Cardiac fibroblast (primary cell): ENCODE data around the gene ZCWPW1.

Experiments used
- DNase-seq, 2 donors: peaks; one replicate each; pipeline versions ENCODE4 v3.0.0 to v3.0.0-alpha.2; 2010; ENCODE audit warnings: low read depth in 2 of 2
- H3K4me3 ChIP-seq, 2 donors: replicated peaks in 1 of 2; 1 replicate in 1 of 2; 2 replicates in 1 of 2; pipeline ENCODE4 v1.5.1; 2011; ENCODE audit warnings: low read depth in 2 of 2, low read length in 2 of 2, mild to moderate bottlenecking in 2 of 2, moderate library complexity in 1 of 2
- TF ChIP-seq, protein P1 (sequence below): IDR thresholded peaks from one replicate; pipeline ENCODE4 v1.5.1; 2011; ENCODE audit warnings: low read depth, mild to moderate bottlenecking, low read length, inconsistent platforms

Gene ZCWPW1, protein sequence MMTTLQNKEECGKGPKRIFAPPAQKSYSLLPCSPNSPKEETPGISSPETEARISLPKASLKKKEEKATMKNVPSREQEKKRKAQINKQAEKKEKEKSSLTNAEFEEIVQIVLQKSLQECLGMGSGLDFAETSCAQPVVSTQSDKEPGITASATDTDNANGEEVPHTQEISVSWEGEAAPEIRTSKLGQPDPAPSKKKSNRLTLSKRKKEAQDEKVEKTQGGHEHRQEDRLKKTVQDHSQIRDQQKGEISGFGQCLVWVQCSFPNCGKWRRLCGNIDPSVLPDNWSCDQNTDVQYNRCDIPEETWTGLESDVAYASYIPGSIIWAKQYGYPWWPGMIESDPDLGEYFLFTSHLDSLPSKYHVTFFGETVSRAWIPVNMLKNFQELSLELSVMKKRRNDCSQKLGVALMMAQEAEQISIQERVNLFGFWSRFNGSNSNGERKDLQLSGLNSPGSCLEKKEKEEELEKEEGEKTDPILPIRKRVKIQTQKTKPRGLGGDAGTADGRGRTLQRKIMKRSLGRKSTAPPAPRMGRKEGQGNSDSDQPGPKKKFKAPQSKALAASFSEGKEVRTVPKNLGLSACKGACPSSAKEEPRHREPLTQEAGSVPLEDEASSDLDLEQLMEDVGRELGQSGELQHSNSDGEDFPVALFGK

DNA sequence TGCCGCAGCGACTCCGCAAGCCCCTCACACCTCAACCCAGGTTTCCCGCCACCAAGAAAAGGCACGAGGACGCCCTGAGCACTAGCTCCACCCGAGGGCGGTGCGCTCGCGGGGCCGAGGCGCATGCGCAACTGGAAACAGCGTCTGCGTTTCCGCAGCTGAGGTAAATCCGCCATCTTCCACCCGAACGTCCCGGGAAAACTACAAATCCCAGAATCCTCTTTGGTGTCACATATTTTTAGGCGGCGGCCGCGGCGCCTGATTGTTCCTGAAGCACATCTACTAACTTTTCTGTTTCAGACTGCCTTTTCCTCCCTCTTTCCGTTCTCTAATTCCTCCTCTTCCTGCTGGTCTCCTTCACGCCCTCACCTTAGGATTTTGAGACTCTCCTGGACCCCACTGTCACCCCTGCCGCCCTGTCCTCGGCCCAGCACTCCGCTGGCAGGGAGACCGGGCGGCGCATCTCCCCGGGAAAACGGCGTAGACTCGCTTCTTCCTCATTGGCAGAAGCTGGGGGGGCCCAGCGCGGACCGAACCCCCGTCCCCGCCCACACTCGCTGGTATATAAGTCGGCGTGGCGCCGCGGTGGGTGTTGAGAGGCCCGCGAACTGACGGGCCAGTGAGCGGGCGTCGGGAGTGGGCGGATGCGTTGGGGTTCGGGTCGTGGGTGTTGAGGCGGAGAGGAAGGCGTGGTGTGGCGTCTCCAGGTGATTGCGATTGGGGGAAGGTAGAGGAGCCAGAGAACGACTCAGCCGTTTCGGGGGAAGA is at the start of gene ZCWPW1:
Gene ZCWPW1 (minus strand): TSS at position 505 of the 768 bp plus-strand sequence. CDS start 8,054 bp downstream, outside the sequence.
- peak; percentile 98 to 99 for DNase-seq
- TF ChIP-seq, protein P1, sequence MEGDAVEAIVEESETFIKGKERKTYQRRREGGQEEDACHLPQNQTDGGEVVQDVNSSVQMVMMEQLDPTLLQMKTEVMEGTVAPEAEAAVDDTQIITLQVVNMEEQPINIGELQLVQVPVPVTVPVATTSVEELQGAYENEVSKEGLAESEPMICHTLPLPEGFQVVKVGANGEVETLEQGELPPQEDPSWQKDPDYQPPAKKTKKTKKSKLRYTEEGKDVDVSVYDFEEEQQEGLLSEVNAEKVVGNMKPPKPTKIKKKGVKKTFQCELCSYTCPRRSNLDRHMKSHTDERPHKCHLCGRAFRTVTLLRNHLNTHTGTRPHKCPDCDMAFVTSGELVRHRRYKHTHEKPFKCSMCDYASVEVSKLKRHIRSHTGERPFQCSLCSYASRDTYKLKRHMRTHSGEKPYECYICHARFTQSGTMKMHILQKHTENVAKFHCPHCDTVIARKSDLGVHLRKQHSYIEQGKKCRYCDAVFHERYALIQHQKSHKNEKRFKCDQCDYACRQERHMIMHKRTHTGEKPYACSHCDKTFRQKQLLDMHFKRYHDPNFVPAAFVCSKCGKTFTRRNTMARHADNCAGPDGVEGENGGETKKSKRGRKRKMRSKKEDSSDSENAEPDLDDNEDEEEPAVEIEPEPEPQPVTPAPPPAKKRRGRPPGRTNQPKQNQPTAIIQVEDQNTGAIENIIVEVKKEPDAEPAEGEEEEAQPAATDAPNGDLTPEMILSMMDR: no peak

DNA sequence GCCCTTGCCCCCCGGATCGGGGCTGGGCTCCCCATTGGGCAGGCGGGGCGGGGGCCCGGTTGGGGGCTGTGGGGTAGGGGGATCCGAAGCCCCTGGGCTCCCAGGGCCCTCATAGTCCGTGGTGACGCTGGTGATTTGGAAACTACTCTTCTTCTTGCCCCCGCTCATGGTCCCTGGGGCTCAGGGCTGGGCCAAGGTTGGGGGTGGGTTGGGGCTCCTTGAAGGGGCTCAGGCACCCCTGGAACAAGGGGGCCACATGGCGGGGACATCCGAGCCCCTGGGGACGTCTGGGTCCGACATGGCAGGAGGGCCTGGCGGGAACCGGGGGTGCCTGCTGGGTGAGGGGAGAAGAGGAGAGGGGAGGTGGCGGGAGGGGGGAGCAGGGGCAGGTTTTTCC is 49.4 kb upstream of the ZCWPW1 start:
- DNase-seq: no peak
- TF ChIP-seq, protein P1: no peak

More for the DNA sequence above, at the start of gene ZCWPW1:
- peak within 1 kb of the TSS; percentile 84 to 87 for H3K4me3 ChIP-seq

DNA sequence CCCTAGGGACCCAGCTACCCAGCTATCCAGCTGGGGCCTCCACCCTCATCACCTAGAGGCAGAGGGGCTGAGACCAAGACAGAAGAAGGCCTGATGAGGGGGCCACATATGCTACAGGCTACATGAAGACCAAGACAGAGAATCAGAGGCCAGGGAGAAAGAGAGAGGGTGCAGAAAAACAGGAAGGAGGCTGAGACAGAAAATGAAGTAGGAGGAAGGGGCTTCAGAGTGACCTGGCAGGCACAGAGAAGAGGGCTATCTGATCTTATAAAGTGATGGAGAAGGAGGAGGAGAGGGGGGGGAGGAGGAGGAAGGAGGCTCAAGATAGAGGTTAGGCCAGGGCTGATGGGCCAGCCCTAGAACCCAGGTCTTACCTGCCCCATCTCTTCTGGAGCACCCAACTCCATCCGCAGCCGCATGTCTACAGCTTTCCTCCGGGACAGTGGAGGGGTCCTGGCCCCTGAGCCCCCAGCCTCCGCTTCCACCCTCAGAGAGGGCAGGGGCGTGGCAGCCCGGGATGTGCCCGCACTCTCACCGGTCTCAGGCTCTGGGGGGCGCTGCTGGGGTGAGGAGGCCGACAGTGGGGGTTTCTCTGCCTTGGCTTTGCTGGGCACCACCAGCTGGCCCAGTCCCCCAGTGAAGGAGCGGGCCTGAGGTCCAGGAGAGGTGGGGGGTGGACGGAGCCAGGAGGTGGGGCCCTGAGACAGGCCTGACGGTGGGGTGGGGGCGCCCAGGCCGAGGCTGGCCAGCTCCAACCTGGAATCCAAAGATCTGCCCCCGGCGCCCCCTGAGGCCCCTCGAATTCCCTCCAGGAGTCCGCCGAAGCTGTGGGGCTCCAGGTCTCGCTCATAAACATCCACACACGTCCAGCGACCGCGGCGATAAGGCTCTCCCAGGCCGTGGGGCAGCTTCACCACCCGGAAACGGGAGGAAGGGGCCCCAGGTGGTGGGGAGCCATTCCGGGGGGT is 48.7 kb upstream of the ZCWPW1 start:
- no peak for DNase-seq
- TF ChIP-seq, protein P1: peak; percentile 33
- peak overlapping the region; percentile 90 to 97 for H3K4me3 ChIP-seq

More for the DNA sequence above, 49.4 kb upstream of the ZCWPW1 start:
- peak overlapping the region; percentile 90 to 97 for H3K4me3 ChIP-seq

DNA sequence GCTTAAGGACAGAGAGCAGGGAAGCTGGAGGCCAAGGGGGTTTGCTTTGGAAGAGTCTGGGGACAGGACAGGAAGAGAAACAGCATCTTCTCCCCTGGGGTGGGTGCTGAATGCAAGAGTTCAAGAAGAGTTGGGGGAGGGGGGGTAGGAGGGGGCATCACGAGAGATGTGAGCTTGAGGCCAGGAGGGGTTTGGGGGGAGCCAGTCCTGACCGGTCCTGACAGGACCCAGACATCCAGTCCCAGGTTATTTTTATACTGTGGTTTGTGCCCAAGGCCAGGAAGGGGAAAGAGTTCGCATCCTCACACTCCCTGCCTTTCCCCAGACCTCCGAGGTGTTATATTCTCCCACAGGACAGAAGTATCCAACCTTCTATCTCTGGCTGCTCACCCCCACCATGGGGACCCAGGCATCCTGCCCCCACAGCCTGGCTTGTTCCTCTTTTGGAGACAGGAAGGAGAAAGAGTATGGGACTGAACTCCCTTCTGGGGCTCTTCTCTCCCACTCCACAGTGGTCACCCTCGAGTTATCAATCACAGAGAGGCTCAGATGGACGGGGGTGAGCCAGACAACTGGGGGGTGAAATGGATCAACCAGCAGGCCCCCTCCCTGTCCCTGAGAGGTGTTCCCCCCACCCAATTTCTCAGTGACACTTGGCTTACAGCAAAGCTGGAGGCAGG is 47.7 kb upstream of the ZCWPW1 start:
- TF ChIP-seq, protein P1: no peak
- peak overlapping the region; percentile 90 to 97 for H3K4me3 ChIP-seq
- no peak for DNase-seq

DNA sequence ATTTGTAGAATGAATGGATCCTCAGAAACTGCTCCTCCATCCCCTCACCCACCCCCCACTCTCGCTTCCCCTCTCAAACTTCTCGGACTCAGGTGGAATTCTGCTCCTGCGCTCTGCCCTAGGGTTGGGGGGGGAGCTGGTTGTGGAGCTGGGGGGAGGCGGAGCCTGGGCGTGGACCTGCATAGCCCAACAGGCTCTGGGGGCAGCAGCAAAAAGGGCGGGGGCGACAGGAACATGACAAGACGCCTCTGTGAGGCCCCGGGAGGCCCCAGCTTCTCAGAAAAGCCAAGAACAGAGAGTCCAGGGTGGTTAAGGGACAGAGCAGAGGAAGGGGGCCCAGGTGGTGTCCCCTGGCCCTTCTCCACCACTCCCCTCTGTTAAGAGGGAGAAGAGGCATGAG is 47.0 kb upstream of the ZCWPW1 start:
- TF ChIP-seq, protein P1: no peak
- peak overlapping the region; percentile 90 to 97 for H3K4me3 ChIP-seq

More for the DNA sequence above, 47.0 kb upstream of the ZCWPW1 start:
- no peak for DNase-seq
